NB4 (cell line): ENCODE data around the gene HYCC2.

Source experiments
- MYC ChIP-seq: IDR thresholded peaks from 2 replicates; pipeline ENCODE4 v1.6.1; 2011; ENCODE audit warnings: low read depth, low read length
- TF ChIP-seq, protein P1 (sequence below): IDR thresholded peaks from one replicate; pipeline ENCODE4 v1.5.1; 2012; ENCODE audit warnings: low read depth, low read length
- TF ChIP-seq, protein P2 (sequence below): IDR thresholded peaks from 2 replicates; pipeline ENCODE4 v1.6.1; 2011; ENCODE audit warnings: low read depth, low read length

DNA sequence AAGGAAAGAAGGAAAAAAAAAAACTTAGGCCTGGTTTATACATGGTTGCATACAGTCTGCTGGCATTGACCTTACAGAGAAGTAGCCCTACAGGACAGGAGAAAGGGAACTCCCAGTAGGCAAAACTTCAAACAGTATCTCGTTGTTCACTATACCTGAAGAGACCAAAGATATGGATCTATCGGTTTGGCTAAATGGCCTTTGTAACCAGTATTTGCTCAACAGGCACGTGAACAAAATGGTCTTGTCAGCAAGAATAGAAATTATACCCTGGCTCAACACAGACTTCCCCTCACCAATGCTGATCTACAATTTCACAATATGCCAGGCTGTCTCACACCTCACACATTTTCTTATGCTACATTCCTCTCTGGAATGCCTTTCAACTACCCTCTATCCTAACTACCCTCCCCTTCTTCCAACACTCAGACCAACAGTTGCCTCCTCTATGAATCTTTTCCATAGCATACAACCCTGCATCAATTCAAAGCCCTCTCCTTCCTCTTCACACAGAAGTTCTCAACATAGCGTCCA, 13.7 kb downstream of the HYCC2 start:
- TF ChIP-seq, protein P1, sequence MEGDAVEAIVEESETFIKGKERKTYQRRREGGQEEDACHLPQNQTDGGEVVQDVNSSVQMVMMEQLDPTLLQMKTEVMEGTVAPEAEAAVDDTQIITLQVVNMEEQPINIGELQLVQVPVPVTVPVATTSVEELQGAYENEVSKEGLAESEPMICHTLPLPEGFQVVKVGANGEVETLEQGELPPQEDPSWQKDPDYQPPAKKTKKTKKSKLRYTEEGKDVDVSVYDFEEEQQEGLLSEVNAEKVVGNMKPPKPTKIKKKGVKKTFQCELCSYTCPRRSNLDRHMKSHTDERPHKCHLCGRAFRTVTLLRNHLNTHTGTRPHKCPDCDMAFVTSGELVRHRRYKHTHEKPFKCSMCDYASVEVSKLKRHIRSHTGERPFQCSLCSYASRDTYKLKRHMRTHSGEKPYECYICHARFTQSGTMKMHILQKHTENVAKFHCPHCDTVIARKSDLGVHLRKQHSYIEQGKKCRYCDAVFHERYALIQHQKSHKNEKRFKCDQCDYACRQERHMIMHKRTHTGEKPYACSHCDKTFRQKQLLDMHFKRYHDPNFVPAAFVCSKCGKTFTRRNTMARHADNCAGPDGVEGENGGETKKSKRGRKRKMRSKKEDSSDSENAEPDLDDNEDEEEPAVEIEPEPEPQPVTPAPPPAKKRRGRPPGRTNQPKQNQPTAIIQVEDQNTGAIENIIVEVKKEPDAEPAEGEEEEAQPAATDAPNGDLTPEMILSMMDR, result no peak
- TF ChIP-seq, protein P2, sequence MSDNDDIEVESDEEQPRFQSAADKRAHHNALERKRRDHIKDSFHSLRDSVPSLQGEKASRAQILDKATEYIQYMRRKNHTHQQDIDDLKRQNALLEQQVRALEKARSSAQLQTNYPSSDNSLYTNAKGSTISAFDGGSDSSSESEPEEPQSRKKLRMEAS, result no peak
- no peak for TF ChIP-seq MYC
